ENCODE data around the gene SPPL3.

The SPPL3 gene

GRCh38 chr12:120873226-120873625 lies 30.9 kb downstream of the SPPL3 start:
- Histone ChIP-seq H3K9me3 (ENCODE audit: control insufficient read depth, insufficient read depth, low read depth, low read length) (no peaks in the 10 kb centered on the region), H3K9ac (ENCODE audit: low read length) (no peak overlapping the region), H3K27ac (ENCODE audit: low read depth, low read length) (no peak overlapping the region), H3K4me3 (ENCODE audit: low read depth, low read length) (no peak overlapping the region), H3K36me3 (ENCODE audit: control insufficient read depth, insufficient read depth, low read length) (no peaks in the 10 kb centered on the region), H3K4me1 (ENCODE audit: control insufficient read depth, insufficient read depth, low read length) (no peaks in the 10 kb centered on the region), H3K27me3 (ENCODE audit: control insufficient read depth, insufficient read depth, low read length) (no peaks in the 10 kb centered on the region)

GRCh38 chr12:120872487-120872886 lies 31.7 kb downstream of the SPPL3 start:
- H3K4me1 ChIP-seq (ENCODE audit: control insufficient read depth, insufficient read depth, low read length): no peaks in the 10 kb centered on the region
- H3K9me3 ChIP-seq (ENCODE audit: control insufficient read depth, insufficient read depth, low read depth, low read length): no peaks in the 10 kb centered on the region
- no peaks in the 10 kb centered on the region for H3K27me3 ChIP-seq (ENCODE audit: control insufficient read depth, insufficient read depth, low read length)
- H3K9ac ChIP-seq (ENCODE audit: low read length): no peak overlapping the region
- H3K4me3 ChIP-seq (ENCODE audit: low read depth, low read length): no peak overlapping the region
- H3K27ac ChIP-seq (ENCODE audit: low read depth, low read length): no peak overlapping the region
- no peaks in the 10 kb centered on the region for H3K36me3 ChIP-seq (ENCODE audit: control insufficient read depth, insufficient read depth, low read length)

- no peaks in the 10 kb centered on the region for H3K36me3 ChIP-seq (ENCODE audit: control insufficient read depth, insufficient read depth, low read length)
- H3K27ac ChIP-seq (ENCODE audit: low read depth, low read length): no peak overlapping the region
- no peaks in the 10 kb centered on the region for H3K27me3 ChIP-seq (ENCODE audit: control insufficient read depth, insufficient read depth, low read length)
- no peaks in the 10 kb centered on the region for H3K9me3 ChIP-seq (ENCODE audit: control insufficient read depth, insufficient read depth, low read depth, low read length)
- H3K9ac ChIP-seq (ENCODE audit: low read length): no peak overlapping the region
- no peaks in the 10 kb centered on the region for H3K4me1 ChIP-seq (ENCODE audit: control insufficient read depth, insufficient read depth, low read length)
- H3K4me3 ChIP-seq (ENCODE audit: low read depth, low read length): no peak overlapping the region
Observed at GRCh38 chr12:120870415-120870814, 33.7 kb downstream of the SPPL3 start.

GRCh38 chr12:120869376-120869775 lies 34.8 kb downstream of the SPPL3 start:
- Histone ChIP-seq H3K4me3 (ENCODE audit: low read depth, low read length) (no peak overlapping the region), H3K4me1 (ENCODE audit: control insufficient read depth, insufficient read depth, low read length) (no peaks in the 10 kb centered on the region), H3K9ac (ENCODE audit: low read length) (no peak overlapping the region), H3K9me3 (ENCODE audit: control insufficient read depth, insufficient read depth, low read depth, low read length) (no peaks in the 10 kb centered on the region), H3K27me3 (ENCODE audit: control insufficient read depth, insufficient read depth, low read length) (no peaks in the 10 kb centered on the region), H3K27ac (ENCODE audit: low read depth, low read length) (no peak overlapping the region), H3K36me3 (ENCODE audit: control insufficient read depth, insufficient read depth, low read length) (no peaks in the 10 kb centered on the region)

GRCh38 chr12:120866108-120866507 lies 38.0 kb downstream of the SPPL3 start:
- no peak overlapping the region for H3K27ac ChIP-seq (ENCODE audit: low read depth, low read length)
- no peak overlapping the region for H3K4me3 ChIP-seq (ENCODE audit: low read depth, low read length)
- no peaks in the 10 kb centered on the region for H3K9me3 ChIP-seq (ENCODE audit: control insufficient read depth, insufficient read depth, low read depth, low read length)
- no peaks in the 10 kb centered on the region for H3K36me3 ChIP-seq (ENCODE audit: control insufficient read depth, insufficient read depth, low read length)
- no peak overlapping the region for H3K9ac ChIP-seq (ENCODE audit: low read length)
- H3K27me3 ChIP-seq (ENCODE audit: control insufficient read depth, insufficient read depth, low read length): no peaks in the 10 kb centered on the region
- peaks cover 7% of the 10 kb centered on the region for H3K4me1 ChIP-seq (ENCODE audit: control insufficient read depth, insufficient read depth, low read length)

GRCh38 chr12:120865098-120865497 lies 39.1 kb downstream of the SPPL3 start:
- H3K36me3 ChIP-seq (ENCODE audit: control insufficient read depth, insufficient read depth, low read length): no peaks in the 10 kb centered on the region
- no peaks in the 10 kb centered on the region for H3K9me3 ChIP-seq (ENCODE audit: control insufficient read depth, insufficient read depth, low read depth, low read length)
- H3K27me3 ChIP-seq (ENCODE audit: control insufficient read depth, insufficient read depth, low read length): no peaks in the 10 kb centered on the region
- H3K9ac ChIP-seq (ENCODE audit: low read length): no peak overlapping the region
- H3K27ac ChIP-seq (ENCODE audit: low read depth, low read length): no peak overlapping the region
- H3K4me1 ChIP-seq (ENCODE audit: control insufficient read depth, insufficient read depth, low read length): peaks cover 7% of the 10 kb centered on the region
- H3K4me3 ChIP-seq (ENCODE audit: low read depth, low read length): no peak overlapping the region

GRCh38 chr12:120862664-120863063 lies 41.5 kb downstream of the SPPL3 start:
- no peak overlapping the region for H3K4me3 ChIP-seq (ENCODE audit: low read depth, low read length)
- H3K9ac ChIP-seq (ENCODE audit: low read length): no peak overlapping the region

GRCh38 chr12:120861074-120861795 lies 42.9 kb downstream of the SPPL3 start:
- Histone ChIP-seq H3K36me3 (ENCODE audit: control insufficient read depth, insufficient read depth, low read length) (no peaks in the 10 kb centered on the region), H3K4me1 (ENCODE audit: control insufficient read depth, insufficient read depth, low read length) (peaks cover 7% of the 10 kb centered on the region), H3K27me3 (ENCODE audit: control insufficient read depth, insufficient read depth, low read length) (no peaks in the 10 kb centered on the region), H3K4me3 (ENCODE audit: low read depth, low read length) (no peak overlapping the region), H3K27ac (ENCODE audit: low read depth, low read length) (no peak overlapping the region), H3K9me3 (ENCODE audit: control insufficient read depth, insufficient read depth, low read depth, low read length) (0 out of 2 replicates have a peak, but pooled peaks cover 7% of the 10 kb centered on the region), H3K9ac (ENCODE audit: low read length) (no peak overlapping the region)

More at GRCh38 chr12:120862664-120863063, 41.5 kb downstream of the SPPL3 start:
- Histone ChIP-seq H3K9me3 (ENCODE audit: control insufficient read depth, insufficient read depth, low read depth, low read length) (0 out of 2 replicates have a peak, but pooled peaks cover 7% of the 10 kb centered on the region), H3K36me3 (ENCODE audit: control insufficient read depth, insufficient read depth, low read length) (no peaks in the 10 kb centered on the region), H3K27me3 (ENCODE audit: control insufficient read depth, insufficient read depth, low read length) (no peaks in the 10 kb centered on the region), H3K27ac (ENCODE audit: low read depth, low read length) (peak overlapping the region; percentile 53; the same call in 1 of the 2 replicates), H3K4me1 (ENCODE audit: control insufficient read depth, insufficient read depth, low read length) (peaks cover 7% of the 10 kb centered on the region)

GRCh38 chr12:120858306-120859088 lies 45.7 kb downstream of the SPPL3 start:
- Histone ChIP-seq H3K9ac (ENCODE audit: low read length) (no peak overlapping the region), H3K27ac (ENCODE audit: low read depth, low read length) (no peak overlapping the region), H3K4me3 (ENCODE audit: low read depth, low read length) (no peak overlapping the region), H3K36me3 (ENCODE audit: control insufficient read depth, insufficient read depth, low read length) (no peaks in the 10 kb centered on the region), H3K27me3 (ENCODE audit: control insufficient read depth, insufficient read depth, low read length) (no peaks in the 10 kb centered on the region), H3K9me3 (ENCODE audit: control insufficient read depth, insufficient read depth, low read depth, low read length) (0 out of 2 replicates have a peak, but pooled peaks cover 7% of the 10 kb centered on the region), H3K4me1 (ENCODE audit: control insufficient read depth, insufficient read depth, low read length) (peaks cover 7% of the 10 kb centered on the region)

- Histone ChIP-seq H3K36me3 (ENCODE audit: control insufficient read depth, insufficient read depth, low read length) (no peaks in the 10 kb centered on the region), H3K4me3 (ENCODE audit: low read depth, low read length) (no peak overlapping the region), H3K27ac (ENCODE audit: low read depth, low read length) (no peak overlapping the region), H3K9ac (ENCODE audit: low read length) (no peak overlapping the region), H3K9me3 (ENCODE audit: control insufficient read depth, insufficient read depth, low read depth, low read length) (0 out of 2 replicates have a peak, but pooled peaks cover 7% of the 10 kb centered on the region), H3K27me3 (ENCODE audit: control insufficient read depth, insufficient read depth, low read length) (no peaks in the 10 kb centered on the region), H3K4me1 (ENCODE audit: control insufficient read depth, insufficient read depth, low read length) (no peaks in the 10 kb centered on the region)
Observed at GRCh38 chr12:120856980-120857379, 47.2 kb downstream of the SPPL3 start.
